Measurements from ENCODE around the gene DUSP5.

DUSP5 gene

DNA sequence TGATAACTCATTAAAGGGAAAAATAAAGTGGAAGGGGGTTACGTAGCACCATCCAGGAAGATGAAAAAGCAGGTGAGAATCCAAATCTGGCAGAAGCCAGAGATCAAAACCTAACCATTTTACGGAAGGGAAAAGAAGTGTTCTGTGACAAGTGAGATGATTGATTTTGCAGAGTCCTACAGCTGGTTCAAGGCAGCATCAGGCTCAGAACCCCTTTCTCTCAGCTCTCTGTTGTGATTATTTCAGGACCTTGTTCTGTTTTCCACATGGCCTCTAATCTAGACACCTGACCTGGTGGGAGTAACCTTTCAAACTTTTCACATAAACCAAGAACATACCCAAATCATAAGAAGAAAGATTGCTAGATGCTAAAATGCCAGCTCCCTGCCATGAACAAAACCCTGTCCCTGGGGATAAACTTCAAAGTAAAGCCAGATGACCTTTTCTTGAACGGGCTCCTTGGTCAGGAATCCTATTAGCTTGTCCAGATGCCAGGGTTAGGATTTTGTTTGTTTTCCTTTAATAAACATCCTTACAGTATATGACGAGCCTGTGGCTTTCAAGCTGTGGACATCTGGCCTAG lies 5.9 kb downstream of the DUSP5 start:
- Histone ChIP-seq H3K27ac (ENCODE audit: low read length) (no peak overlapping the region), H3K4me1 (ENCODE audit: control insufficient read depth, low read depth, low read length) (peaks cover 29% of the 10 kb centered on the region)

DNA sequence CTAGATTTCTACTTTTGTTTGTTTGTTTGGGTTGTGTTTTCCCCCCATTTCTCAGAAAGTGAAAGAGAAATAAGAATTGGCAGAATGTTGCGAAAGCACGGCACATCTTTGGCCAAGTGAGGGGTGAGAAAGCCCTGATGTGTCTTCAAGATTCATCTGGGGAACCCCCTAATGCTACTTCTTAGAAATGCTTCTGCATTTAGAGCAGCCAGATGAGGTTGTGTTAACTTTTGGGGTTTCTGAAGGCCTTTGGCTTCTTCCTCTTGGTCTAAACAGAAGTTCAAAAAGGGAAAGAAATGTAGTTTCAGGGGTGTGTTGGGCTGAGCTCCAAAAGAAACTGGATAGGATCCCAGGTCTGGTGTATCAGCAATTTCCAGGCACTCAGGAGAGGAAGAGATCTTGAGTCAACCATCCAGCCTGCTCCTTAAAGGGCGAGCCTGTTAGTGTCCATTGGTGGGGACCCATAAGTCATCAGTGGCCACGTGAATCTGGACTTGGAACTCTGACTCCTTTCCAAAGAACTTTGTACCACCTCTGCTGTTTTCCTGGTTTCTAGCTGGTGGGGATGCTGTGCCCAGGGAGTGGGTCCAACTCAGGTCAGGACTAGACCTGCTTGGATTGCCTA lies 6.5 kb downstream of the DUSP5 start:
- Histone ChIP-seq H3K9me3 (ENCODE audit: control insufficient read depth, low read depth, low read length) (no peaks in the 10 kb centered on the region), H3K9ac (ENCODE audit: low read length) (no peak overlapping the region), H3K36me3 (ENCODE audit: control insufficient read depth, low read depth, low read length) (peaks cover 13% of the 10 kb centered on the region), H3K4me3 (ENCODE audit: low read length) (no peak overlapping the region), H3K27me3 (ENCODE audit: control insufficient read depth, insufficient read depth, low read length) (peaks cover 16% of the 10 kb centered on the region), H3K4me1 (ENCODE audit: control insufficient read depth, low read depth, low read length) (peaks cover 24% of the 10 kb centered on the region), H3K27ac (ENCODE audit: low read length) (no peak overlapping the region)

More for the DNA sequence above, 5.9 kb downstream of the DUSP5 start:
- H3K36me3 ChIP-seq (ENCODE audit: control insufficient read depth, low read depth, low read length): peaks cover 13% of the 10 kb centered on the region
- H3K9me3 ChIP-seq (ENCODE audit: control insufficient read depth, low read depth, low read length): no peaks in the 10 kb centered on the region
- no peak overlapping the region for H3K9ac ChIP-seq (ENCODE audit: low read length)
- H3K27me3 ChIP-seq (ENCODE audit: control insufficient read depth, insufficient read depth, low read length): peaks cover 22% of the 10 kb centered on the region
- no peak overlapping the region for H3K4me3 ChIP-seq (ENCODE audit: low read length)

DNA sequence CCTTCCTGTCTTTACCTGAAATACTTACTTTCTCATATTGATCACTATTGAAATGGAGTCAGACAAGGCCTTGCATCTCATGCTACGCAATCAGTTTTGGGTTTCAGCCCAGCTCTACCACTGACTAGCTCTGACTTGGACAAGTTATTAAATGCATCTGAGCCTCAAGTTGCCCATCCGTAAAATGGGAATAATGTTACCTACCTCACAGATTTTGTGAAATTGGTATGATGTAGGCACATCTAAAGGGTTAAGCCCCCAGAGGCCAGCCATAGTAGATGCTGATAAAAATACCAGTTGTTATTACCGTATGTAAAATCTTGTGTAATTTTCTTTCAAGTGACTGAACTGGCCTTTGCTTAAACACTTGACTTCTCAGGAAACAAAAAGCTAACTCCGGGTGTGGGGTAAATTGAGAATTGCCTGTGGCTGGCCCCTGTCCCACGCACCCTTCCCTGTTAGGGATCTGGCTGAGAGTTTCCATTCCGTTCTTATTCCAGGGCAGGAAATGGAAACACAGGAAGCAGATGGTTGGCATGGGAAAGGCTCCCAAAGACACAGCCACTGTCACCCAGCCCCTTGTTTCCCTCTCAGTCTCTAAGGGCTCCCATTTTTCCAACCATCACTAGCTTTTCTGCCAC lies 7.5 kb downstream of the DUSP5 start:
- Histone ChIP-seq H3K4me3 (ENCODE audit: low read length) (no peak overlapping the region), H3K9me3 (ENCODE audit: control insufficient read depth, low read depth, low read length) (no peaks in the 10 kb centered on the region), H3K9ac (ENCODE audit: low read length) (no peak overlapping the region), H3K4me1 (ENCODE audit: control insufficient read depth, low read depth, low read length) (peaks cover 18% of the 10 kb centered on the region), H3K27ac (ENCODE audit: low read length) (no peak overlapping the region), H3K36me3 (ENCODE audit: control insufficient read depth, low read depth, low read length) (peaks cover 18% of the 10 kb centered on the region), H3K27me3 (ENCODE audit: control insufficient read depth, insufficient read depth, low read length) (peaks cover 7% of the 10 kb centered on the region)

DNA sequence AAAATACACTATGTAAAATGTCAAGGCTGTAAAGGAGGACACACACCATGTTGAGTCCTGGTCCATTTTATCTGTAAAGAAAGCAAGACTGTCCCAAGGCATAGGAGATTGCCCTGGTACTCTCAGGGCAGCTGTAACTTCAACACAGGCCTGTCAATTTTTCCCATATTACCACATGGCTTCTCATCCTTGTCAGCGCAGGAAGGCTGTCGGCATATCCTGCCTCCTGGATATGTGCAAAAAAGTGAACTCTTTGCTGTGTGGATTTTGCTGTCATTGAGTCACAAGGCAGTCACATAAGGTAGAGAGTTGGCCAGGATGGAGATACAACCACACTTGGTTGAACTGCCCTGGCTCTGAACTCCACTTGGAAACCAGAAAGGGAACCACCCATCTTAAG lies 8.7 kb downstream of the DUSP5 start:
- Histone ChIP-seq H3K4me3 (ENCODE audit: low read length) (no peak overlapping the region), H3K9me3 (ENCODE audit: control insufficient read depth, low read depth, low read length) (no peaks in the 10 kb centered on the region), H3K36me3 (ENCODE audit: control insufficient read depth, low read depth, low read length) (peaks cover 30% of the 10 kb centered on the region), H3K27ac (ENCODE audit: low read length) (no peak overlapping the region), H3K27me3 (ENCODE audit: control insufficient read depth, insufficient read depth, low read length) (no peaks in the 10 kb centered on the region), H3K4me1 (ENCODE audit: control insufficient read depth, low read depth, low read length) (peaks cover 7% of the 10 kb centered on the region), H3K9ac (ENCODE audit: low read length) (no peak overlapping the region)

DNA sequence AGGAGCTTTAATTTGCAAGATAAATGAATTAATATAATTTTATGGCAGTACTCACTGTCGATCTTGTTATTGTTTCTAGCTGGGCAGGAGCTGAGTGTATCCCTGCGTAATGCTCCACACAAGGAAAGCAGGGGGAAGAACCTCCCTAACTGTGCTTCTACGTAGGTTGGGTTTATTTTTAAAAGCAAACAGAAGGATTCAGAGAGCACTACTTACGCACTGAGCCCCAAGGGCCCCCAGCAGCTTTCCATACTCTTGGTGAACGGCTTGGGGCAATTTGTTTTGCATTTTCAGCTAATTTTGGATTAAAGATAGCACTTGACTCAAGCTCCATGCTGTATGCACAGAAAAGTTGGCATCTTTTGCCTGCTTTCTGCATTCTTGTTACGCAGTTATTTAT lies 9.6 kb downstream of the DUSP5 start:
- no peak overlapping the region for H3K27ac ChIP-seq (ENCODE audit: low read length)
- H3K9ac ChIP-seq (ENCODE audit: low read length): no peak overlapping the region
- H3K4me3 ChIP-seq (ENCODE audit: low read length): no peak overlapping the region
- no peaks in the 10 kb centered on the region for H3K9me3 ChIP-seq (ENCODE audit: control insufficient read depth, low read depth, low read length)
- no peaks in the 10 kb centered on the region for H3K4me1 ChIP-seq (ENCODE audit: control insufficient read depth, low read depth, low read length)
- peaks cover 32% of the 10 kb centered on the region for H3K36me3 ChIP-seq (ENCODE audit: control insufficient read depth, low read depth, low read length)
- no peaks in the 10 kb centered on the region for H3K27me3 ChIP-seq (ENCODE audit: control insufficient read depth, insufficient read depth, low read length)

DNA sequence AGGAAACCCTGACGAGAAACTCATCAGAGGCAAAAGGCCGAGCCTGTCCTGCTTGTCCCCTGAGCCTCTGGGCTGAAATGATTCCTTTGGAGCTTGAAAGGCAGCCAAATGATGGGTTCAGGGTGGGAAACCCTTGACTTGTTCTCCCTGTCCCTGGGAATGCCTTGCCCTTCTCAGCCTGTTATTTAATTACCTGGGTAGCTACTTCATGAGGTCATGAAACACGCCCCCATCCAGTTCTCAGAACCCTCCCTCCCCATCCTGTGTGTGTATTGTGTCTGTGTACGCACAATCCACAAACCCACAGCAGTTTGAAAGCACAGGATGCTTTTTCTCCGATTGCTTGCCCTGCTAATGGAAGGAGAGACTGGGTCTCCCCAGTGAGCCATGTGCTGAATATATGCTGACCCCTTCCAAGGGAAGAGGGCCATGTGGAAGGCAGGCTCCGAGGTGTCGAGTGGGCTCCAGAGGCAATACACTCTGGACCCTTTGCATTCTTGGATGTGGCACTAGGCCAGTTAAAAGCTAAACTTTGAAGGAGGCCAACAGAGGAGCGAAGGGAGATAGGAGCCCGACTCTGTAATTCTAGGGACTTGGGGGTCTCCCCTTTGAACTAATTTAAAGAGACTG lies 10.6 kb downstream of the DUSP5 start:
- peaks cover 32% of the 10 kb centered on the region for H3K36me3 ChIP-seq (ENCODE audit: control insufficient read depth, low read depth, low read length)
- no peaks in the 10 kb centered on the region for H3K4me1 ChIP-seq (ENCODE audit: control insufficient read depth, low read depth, low read length)
- H3K9me3 ChIP-seq (ENCODE audit: control insufficient read depth, low read depth, low read length): no peaks in the 10 kb centered on the region
- H3K27me3 ChIP-seq (ENCODE audit: control insufficient read depth, insufficient read depth, low read length): no peaks in the 10 kb centered on the region
- no peak overlapping the region for H3K9ac ChIP-seq (ENCODE audit: low read length)
- H3K4me3 ChIP-seq (ENCODE audit: low read length): no peak overlapping the region
- no peak overlapping the region for H3K27ac ChIP-seq (ENCODE audit: low read length)

DNA sequence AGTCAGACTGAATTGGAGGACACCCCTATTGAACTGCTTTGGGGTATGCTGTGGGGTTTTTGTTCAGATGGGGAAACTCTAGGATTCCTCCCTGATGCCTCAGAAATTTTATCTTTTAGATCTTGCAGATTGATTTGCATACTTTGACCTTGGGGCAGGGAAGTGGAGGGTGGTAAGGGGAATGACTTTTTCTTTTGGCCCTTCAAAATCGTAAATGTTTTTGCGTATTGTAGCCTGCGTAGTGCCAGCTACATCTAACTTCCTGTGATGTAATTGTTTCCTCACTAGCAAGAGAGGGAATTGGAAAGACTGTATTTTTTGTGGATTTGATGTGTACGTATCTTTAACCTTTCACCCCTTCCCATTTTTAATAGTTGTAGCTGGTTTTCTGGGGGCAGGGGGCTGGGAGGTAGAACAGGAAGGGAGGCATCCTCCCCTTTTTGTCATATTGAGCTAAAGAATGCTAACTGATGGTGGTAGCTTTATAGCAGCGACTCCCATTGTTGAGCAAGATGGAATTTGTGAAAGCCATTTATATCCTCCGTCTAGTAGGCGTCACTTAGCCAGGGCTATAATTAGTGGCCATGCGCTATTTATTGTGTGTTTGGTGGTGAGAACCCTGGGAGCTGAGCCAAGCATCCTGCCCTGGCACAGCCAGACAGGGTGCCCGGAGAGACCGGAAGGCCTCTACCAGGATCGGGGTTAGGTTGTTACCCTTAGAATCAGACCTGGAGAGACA lies 11.3 kb downstream of the DUSP5 start:
- H3K4me3 ChIP-seq (ENCODE audit: low read length): no peak overlapping the region
- no peak overlapping the region for H3K27ac ChIP-seq (ENCODE audit: low read length)
- no peaks in the 10 kb centered on the region for H3K9me3 ChIP-seq (ENCODE audit: control insufficient read depth, low read depth, low read length)
- no peak overlapping the region for H3K9ac ChIP-seq (ENCODE audit: low read length)
- H3K4me1 ChIP-seq (ENCODE audit: control insufficient read depth, low read depth, low read length): no peaks in the 10 kb centered on the region
- H3K27me3 ChIP-seq (ENCODE audit: control insufficient read depth, insufficient read depth, low read length): no peaks in the 10 kb centered on the region
- H3K36me3 ChIP-seq (ENCODE audit: control insufficient read depth, low read depth, low read length): peaks cover 32% of the 10 kb centered on the region

DNA sequence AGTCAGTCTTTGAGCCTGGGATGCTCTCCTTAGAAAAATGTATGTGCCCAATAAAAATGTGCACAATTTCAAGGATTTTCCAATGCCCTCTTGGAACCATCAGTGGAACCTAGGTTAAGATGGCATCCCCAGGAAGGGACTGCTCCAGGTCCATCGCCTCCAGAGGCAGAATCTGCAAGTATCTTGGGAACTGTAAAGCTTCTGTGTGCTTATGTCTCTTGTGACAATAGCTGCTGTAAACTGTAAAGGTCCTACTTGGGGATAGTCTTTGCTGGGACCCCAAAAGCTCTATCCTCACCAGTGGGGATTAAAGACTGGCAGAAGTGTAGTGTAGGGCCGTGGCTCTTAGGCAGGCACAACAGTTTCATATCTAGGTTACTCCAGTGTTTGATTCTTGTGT lies 11.9 kb downstream of the DUSP5 start:
- Histone ChIP-seq H3K27me3 (ENCODE audit: control insufficient read depth, insufficient read depth, low read length) (no peaks in the 10 kb centered on the region), H3K36me3 (ENCODE audit: control insufficient read depth, low read depth, low read length) (peaks cover 29% of the 10 kb centered on the region), H3K27ac (ENCODE audit: low read length) (no peak overlapping the region), H3K9ac (ENCODE audit: low read length) (no peak overlapping the region), H3K9me3 (ENCODE audit: control insufficient read depth, low read depth, low read length) (no peaks in the 10 kb centered on the region), H3K4me3 (ENCODE audit: low read length) (no peak overlapping the region), H3K4me1 (ENCODE audit: control insufficient read depth, low read depth, low read length) (no peaks in the 10 kb centered on the region)

DNA sequence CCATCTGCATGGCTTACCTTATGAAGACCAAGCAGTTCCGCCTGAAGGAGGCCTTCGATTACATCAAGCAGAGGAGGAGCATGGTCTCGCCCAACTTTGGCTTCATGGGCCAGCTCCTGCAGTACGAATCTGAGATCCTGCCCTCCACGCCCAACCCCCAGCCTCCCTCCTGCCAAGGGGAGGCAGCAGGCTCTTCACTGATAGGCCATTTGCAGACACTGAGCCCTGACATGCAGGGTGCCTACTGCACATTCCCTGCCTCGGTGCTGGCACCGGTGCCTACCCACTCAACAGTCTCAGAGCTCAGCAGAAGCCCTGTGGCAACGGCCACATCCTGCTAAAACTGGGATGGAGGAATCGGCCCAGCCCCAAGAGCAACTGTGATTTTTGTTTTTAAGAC lies 12.4 kb downstream of the DUSP5 start:
- Histone ChIP-seq H3K4me3 (ENCODE audit: low read length) (no peak overlapping the region), H3K27ac (ENCODE audit: low read length) (no peak overlapping the region), H3K27me3 (ENCODE audit: control insufficient read depth, insufficient read depth, low read length) (no peaks in the 10 kb centered on the region), H3K36me3 (ENCODE audit: control insufficient read depth, low read depth, low read length) (peaks cover 29% of the 10 kb centered on the region), H3K9ac (ENCODE audit: low read length) (no peak overlapping the region), H3K9me3 (ENCODE audit: control insufficient read depth, low read depth, low read length) (no peaks in the 10 kb centered on the region), H3K4me1 (ENCODE audit: control insufficient read depth, low read depth, low read length) (no peaks in the 10 kb centered on the region)

DNA sequence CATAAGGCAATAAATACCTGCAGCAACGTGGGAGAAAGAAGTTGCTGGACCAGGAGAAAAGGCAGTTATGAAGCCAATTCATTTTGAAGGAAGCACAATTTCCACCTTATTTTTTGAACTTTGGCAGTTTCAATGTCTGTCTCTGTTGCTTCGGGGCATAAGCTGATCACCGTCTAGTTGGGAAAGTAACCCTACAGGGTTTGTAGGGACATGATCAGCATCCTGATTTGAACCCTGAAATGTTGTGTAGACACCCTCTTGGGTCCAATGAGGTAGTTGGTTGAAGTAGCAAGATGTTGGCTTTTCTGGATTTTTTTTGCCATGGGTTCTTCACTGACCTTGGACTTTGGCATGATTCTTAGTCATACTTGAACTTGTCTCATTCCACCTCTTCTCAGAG lies 13.0 kb downstream of the DUSP5 start:
- no peaks in the 10 kb centered on the region for H3K9me3 ChIP-seq (ENCODE audit: control insufficient read depth, low read depth, low read length)
- no peaks in the 10 kb centered on the region for H3K4me1 ChIP-seq (ENCODE audit: control insufficient read depth, low read depth, low read length)
- H3K27ac ChIP-seq (ENCODE audit: low read length): no peak overlapping the region
- H3K36me3 ChIP-seq (ENCODE audit: control insufficient read depth, low read depth, low read length): peaks cover 29% of the 10 kb centered on the region
- no peak overlapping the region for H3K9ac ChIP-seq (ENCODE audit: low read length)
- H3K27me3 ChIP-seq (ENCODE audit: control insufficient read depth, insufficient read depth, low read length): no peaks in the 10 kb centered on the region
- no peak overlapping the region for H3K4me3 ChIP-seq (ENCODE audit: low read length)

DNA sequence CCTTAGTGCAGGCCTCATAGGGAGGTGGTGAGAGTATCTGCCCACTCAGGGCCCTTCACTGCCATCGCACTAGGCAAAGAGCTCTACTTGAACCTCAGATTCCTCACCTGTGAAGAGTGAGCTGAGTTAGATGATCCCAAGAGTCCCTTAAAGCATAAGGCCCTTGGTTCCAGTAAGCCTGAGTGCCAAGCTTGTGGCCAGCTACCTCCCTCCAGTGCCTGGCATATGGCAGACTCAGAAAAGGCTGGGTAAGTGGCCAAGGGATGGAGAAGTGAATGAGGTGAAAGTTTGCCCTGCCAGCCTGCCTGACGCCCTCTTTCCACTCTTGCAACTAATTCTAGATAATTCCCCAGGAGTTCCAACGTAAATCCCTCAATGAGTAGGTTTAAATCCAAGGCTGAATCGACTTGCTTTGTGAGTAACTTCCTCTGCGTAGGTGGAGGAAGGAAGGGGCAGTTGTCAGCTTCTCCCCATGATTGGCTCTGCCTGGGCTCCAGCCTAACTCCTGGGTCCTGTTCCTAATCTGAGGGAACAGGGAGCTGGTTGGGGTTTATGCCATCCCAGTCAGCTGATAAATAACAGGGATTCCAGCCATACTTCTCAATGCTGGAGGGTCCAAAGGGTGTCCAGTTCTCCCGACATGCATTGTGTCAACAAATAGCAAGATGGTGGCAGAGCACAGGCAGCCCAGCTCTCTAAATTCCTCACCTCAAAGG lies 14.2 kb downstream of the DUSP5 start:
- no peaks in the 10 kb centered on the region for H3K9me3 ChIP-seq (ENCODE audit: control insufficient read depth, low read depth, low read length)
- no peak overlapping the region for H3K4me3 ChIP-seq (ENCODE audit: low read length)
- H3K27me3 ChIP-seq (ENCODE audit: control insufficient read depth, insufficient read depth, low read length): no peaks in the 10 kb centered on the region
- no peak overlapping the region for H3K9ac ChIP-seq (ENCODE audit: low read length)
- H3K27ac ChIP-seq (ENCODE audit: low read length): no peak overlapping the region
- peaks cover 29% of the 10 kb centered on the region for H3K36me3 ChIP-seq (ENCODE audit: control insufficient read depth, low read depth, low read length)
- H3K4me1 ChIP-seq (ENCODE audit: control insufficient read depth, low read depth, low read length): no peaks in the 10 kb centered on the region

Measured in iPS-18a (cell line).